Smooth muscle cell of trachea (primary cell): Measurements from ENCODE around the gene AKR1C4. TPM values are rescaled to one million over a fixed set of nuclear protein-coding genes. Genes with fewer than 3 reads are reported as not detected.

Experiments
- total RNA-seq: library from RNA; depleted of rRNA; stranded (reverse); fragments of >200 nt; gene quantifications from 2 replicates; pipeline ENCODE4 v1.2.1, GENCODE V29; 2014

Gene AKR1C4
- total RNA-seq, result not detected in 2 replicates

DNA sequence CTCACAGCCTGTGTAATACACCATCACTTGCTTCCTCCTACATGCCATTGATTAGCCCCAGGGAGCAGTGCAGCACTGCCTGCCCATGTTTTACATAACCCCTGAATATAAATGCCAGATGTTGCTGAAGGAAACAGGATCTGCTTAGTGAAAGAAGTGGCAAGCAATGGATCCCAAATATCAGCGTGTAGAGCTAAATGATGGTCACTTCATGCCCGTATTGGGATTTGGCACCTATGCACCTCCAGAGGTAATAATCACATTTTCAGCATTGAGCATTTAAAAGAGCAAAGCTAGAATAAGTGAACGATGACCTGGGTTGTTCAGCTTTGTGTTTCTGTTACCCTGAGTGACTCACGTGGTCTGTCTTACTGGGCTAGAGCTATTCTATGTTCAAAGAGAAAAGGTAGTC lies at the start of gene AKR1C4:
Gene AKR1C4 (plus strand): TSS at position 136 of the 412 bp plus-strand sequence. CDS start 31 bp downstream, at position 167.

DNA sequence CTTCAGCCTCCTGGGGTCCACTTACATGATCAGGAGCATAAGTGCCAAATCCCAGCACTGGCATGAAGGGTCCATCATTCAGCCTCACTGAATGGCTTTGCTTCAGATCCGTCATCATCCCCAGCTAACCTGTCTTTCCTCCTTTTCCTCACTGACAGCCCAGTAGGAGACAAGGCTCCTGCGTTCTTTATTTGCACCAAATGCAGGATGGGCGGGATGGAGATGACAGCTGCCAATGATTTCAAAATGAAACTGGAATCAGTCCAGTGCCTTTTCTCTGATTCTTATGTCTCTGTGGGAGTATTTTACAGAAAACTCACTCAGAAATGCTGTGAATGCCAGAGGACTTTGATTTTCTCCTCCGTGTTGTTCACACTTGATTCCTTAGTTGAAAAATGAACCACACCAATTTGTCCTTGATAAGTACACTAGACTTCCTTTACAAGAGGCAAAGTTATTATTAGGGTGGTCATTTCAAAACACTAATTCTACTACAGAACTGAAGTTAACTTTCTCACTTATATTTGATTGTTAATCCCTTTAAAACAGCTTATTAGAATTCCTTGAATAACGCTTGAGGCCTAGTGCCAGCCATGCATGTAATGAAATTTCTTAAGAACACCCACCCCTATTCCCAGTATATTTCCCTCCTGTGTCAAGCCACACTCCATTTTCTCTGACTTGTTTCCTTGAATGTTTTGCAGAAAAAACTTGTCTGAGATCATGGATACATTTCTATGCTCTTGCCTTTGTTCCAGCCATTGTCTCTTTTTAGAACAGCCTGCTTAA lies 11.5 kb upstream of the AKR1C4 start, which contains the start of gene AKR1C8:
Gene AKR1C8 (minus strand): TSS at position 164 of the 789 bp plus-strand sequence. CDS start 46 bp downstream, at position 118.

Other genes with a start within 250 kb of the AKR1C4 start
- gene AKR1C1, start 233.4 kb upstream of the AKR1C4 start, total RNA-seq, result 528 and 638 TPM in 2 replicates
- 51.9 and 62.1 TPM in 2 replicates for gene AKR1C2, start 193.0 kb upstream of the AKR1C4 start, total RNA-seq
- gene AKR1C3, start 102.4 kb upstream of the AKR1C4 start, total RNA-seq, result 104 and 182 TPM in 2 replicates
- gene AKR1C8, start 11.7 kb upstream of the AKR1C4 start, total RNA-seq, result not detected in 2 replicates
- not detected in 2 replicates for gene UCN3, start 168.1 kb downstream of the AKR1C4 start, total RNA-seq
- not detected in 2 replicates for gene TUBAL3, start 208.0 kb downstream of the AKR1C4 start, total RNA-seq
- 15.2 and 23.0 TPM in 2 replicates for gene NET1, start 215.7 kb downstream of the AKR1C4 start, total RNA-seq